A549 (cell line): ENCODE results near the gene ARRDC2. TPM values are rescaled to one million over a fixed set of nuclear protein-coding genes. Genes with fewer than 3 reads are reported as not detected.
A peak's percentile ranks its signal among the peaks of the same experiment; 100 is the strongest.

ENCODE experiments used
- ATAC-seq, 2 experiments: fragments of 200-7000 bp in 1 of 2; fragments of >200 bp in 1 of 2; cut with Nextera tagmentation in 1 of 2; cut with Tn5 transposase in 1 of 2; 3 replicates each; pipeline versions ENCODE4 v1.8.0 to v1.9.1; 2018 to 2020; ENCODE audit warnings: mild to moderate bottlenecking in 1 of 2, moderate library complexity in 1 of 2
- CTCF ChIA-PET: fragments of 300-600 bp; sonication (Branson Sonifier 250); formaldehyde crosslinking; extraction: SDS; loops from one replicate; lab custom pipeline; 2021; ENCODE audit warnings: antibody characterized with exemption, inconsistent platforms; lab: Yijun Ruan, JAX
- POLR2A ChIA-PET: fragments of 350-600 bp; formaldehyde crosslinking; extraction: SDS; loops from one replicate; lab custom pipeline; 2021; ENCODE audit warnings: antibody characterized with exemption, inconsistent platforms; lab: Yijun Ruan, JAX
- DNase-seq, 2 experiments: peaks; one replicate each; pipeline versions ENCODE4 v3.0.0 to v3.0.0-alpha.2; 2011 to 2016; ENCODE audit warnings: low read depth in 1 of 2, low spot score in 1 of 2
- FAIRE-seq: peaks from 2 replicates; lab custom pipeline; 2011; peaks lifted over from hg19 to GRCh38; lab: Jason Lieb, UNC
- H3K27ac ChIP-seq, 2 experiments: fragments of >200 bp; sonication (Bioruptor Twin); formaldehyde crosslinking; 3 replicates each; pipeline ENCODE4 v1.5.1; 2016 to 2017
- H3K4me1 ChIP-seq: fragments of >200 bp; sonication (Bioruptor Twin); formaldehyde crosslinking; 3 replicates; pipeline ENCODE4 v1.6.1; 2016
- H3K4me2 ChIP-seq: fragments of >200 bp; sonication (Bioruptor Twin); formaldehyde crosslinking; 3 replicates; pipeline ENCODE4 v1.6.1; 2016
- H3K4me3 ChIP-seq: fragments of >200 bp; sonication (Bioruptor Twin); formaldehyde crosslinking; 3 replicates; pipeline ENCODE4 v1.5.1; 2016
- H3K9me3 ChIP-seq: fragments of >200 bp; sonication (Bioruptor Twin); formaldehyde crosslinking; 3 replicates; pipeline ENCODE4 v1.6.1; 2016
- ATOH8 ChIP-seq: fragments of 250-450 bp; sonication (Bioruptor Pico); IDR thresholded peaks from 2 replicates; pipeline ENCODE4 v1.5.0; 2020; ENCODE audit warnings: low read depth, mild to moderate bottlenecking, moderate library complexity
- BHLHE40 ChIP-seq: IDR thresholded peaks from 2 replicates; pipeline ENCODE4 v1.6.1; 2012; ENCODE audit warnings: low read depth, low read length, inconsistent platforms
- CBX8 ChIP-seq: fragments of 200-600 bp; sonication (generic); IDR thresholded peaks from 2 replicates; pipeline ENCODE4 v1.6.1; 2016
- CEBPB ChIP-seq, 2 experiments: fragments of >200 bp in 1 of 2; sonication (Bioruptor Twin) in 1 of 2; formaldehyde crosslinking in 1 of 2; IDR thresholded peaks; 2 replicates each; pipeline ENCODE4 v1.6.1; 2012 to 2016
- CHD4 ChIP-seq: fragments of 200-600 bp; sonication (generic); IDR thresholded peaks from 2 replicates; pipeline ENCODE4 v1.6.1; 2016; ENCODE audit warnings: antibody characterized with exemption, mild to moderate bottlenecking, borderline replicate concordance
- EHMT2 ChIP-seq: fragments of 200-600 bp; sonication (generic); IDR thresholded peaks from 2 replicates; pipeline ENCODE4 v1.6.1; 2016; ENCODE audit warnings: antibody characterized with exemption, low read depth, mild to moderate bottlenecking, moderate library complexity
- ELK1 ChIP-seq: fragments of 150-350 bp; IDR thresholded peaks from 2 replicates; pipeline ENCODE4 v1.6.1; 2014; ENCODE audit warnings: low read depth, mild to moderate bottlenecking, low read length
- FOSB ChIP-seq: fragments of 250-450 bp; sonication (Bioruptor Pico); IDR thresholded peaks from 2 replicates; pipeline ENCODE4 v1.5.0; 2020; ENCODE audit warnings: mild to moderate bottlenecking, moderate library complexity
- FOSL2 ChIP-seq, 2 experiments: fragments of 450-650 bp in 1 of 2; fragments of >200 bp in 1 of 2; sonication (Bioruptor Twin) in 1 of 2; formaldehyde crosslinking; IDR thresholded peaks; 2 replicates each; pipeline versions ENCODE4 v1.5.0 to v1.6.1; 2016 to 2020; ENCODE audit warnings: mild to moderate bottlenecking in 1 of 2, moderate library complexity in 1 of 2
- HES2 ChIP-seq: fragments of >200 bp; sonication (Bioruptor Twin); formaldehyde crosslinking; IDR thresholded peaks from 2 replicates; pipeline ENCODE4 v1.6.1; 2016
- HEYL ChIP-seq: fragments of 250-450 bp; sonication (Bioruptor Pico); IDR thresholded peaks from 2 replicates; pipeline ENCODE4 v1.8.0; 2021; ENCODE audit warnings: mild to moderate bottlenecking, moderate library complexity
- HOXA7 ChIP-seq: fragments of 250-450 bp; sonication (Bioruptor Pico); IDR thresholded peaks from 2 replicates; pipeline ENCODE4 v1.5.0; 2020; ENCODE audit warnings: mild to moderate bottlenecking, moderate library complexity
- HOXB13 ChIP-seq: fragments of 250-450 bp; sonication (Bioruptor Pico); IDR thresholded peaks from 2 replicates; pipeline ENCODE4 v1.5.0; 2020; ENCODE audit warnings: low read depth, mild to moderate bottlenecking, moderate library complexity
- JUN ChIP-seq, 2 experiments: fragments of >200 bp; sonication (Bioruptor Twin); formaldehyde crosslinking; IDR thresholded peaks; 2 replicates in 1 of 2; 3 replicates in 1 of 2; pipeline ENCODE4 v1.6.1; 2016 to 2017
- KDM1A ChIP-seq: fragments of 200-600 bp; sonication (generic); IDR thresholded peaks from 2 replicates; pipeline ENCODE4 v1.6.1; 2016; ENCODE audit warnings: low read depth, mild to moderate bottlenecking
- MAFK ChIP-seq: fragments of 450-650 bp; IDR thresholded peaks from 2 replicates; pipeline ENCODE4 v1.6.1; 2014; ENCODE audit not compliant: partially characterized antibody
- MAZ ChIP-seq: fragments of 150-350 bp; IDR thresholded peaks from 2 replicates; pipeline ENCODE4 v1.6.1; 2014; ENCODE audit warnings: antibody characterized with exemption, low read depth, low read length, borderline replicate concordance
- NFE2L2 ChIP-seq: fragments of 150-350 bp; conservative IDR thresholded peaks from 2 replicates; pipeline ENCODE4 v1.6.1; 2014; ENCODE audit warnings: low read length
- NPAS2 ChIP-seq: fragments of 250-450 bp; sonication (Bioruptor Pico); IDR thresholded peaks from 2 replicates; pipeline ENCODE4 v1.8.0; 2022; ENCODE audit warnings: mild to moderate bottlenecking, moderate library complexity, borderline replicate concordance
- PHF8 ChIP-seq: fragments of 200-600 bp; sonication (generic); IDR thresholded peaks from 2 replicates; pipeline ENCODE4 v1.6.1; 2016; ENCODE audit warnings: low read depth, mild to moderate bottlenecking, antibody characterized with exemption, moderate library complexity, borderline replicate concordance
- POLR2AphosphoS2 ChIP-seq: conservative IDR thresholded peaks from 2 replicates; pipeline ENCODE4 v1.6.1; 2012; ENCODE audit warnings: low read length, improper control_type of control experiment, inconsistent platforms
- RAD21 ChIP-seq, 2 experiments: fragments of >200 bp in 1 of 2; sonication (Bioruptor Twin) in 1 of 2; formaldehyde crosslinking in 1 of 2; IDR thresholded peaks in 1 of 2; conservative IDR thresholded peaks in 1 of 2; 2 replicates in 1 of 2; 3 replicates in 1 of 2; pipeline ENCODE4 v1.6.1; 2012 to 2018; ENCODE audit warnings: inconsistent platforms in 1 of 2
- SREBF2 ChIP-seq: fragments of 450-650 bp; IDR thresholded peaks from 2 replicates; pipeline ENCODE4 v1.6.1; 2014; ENCODE audit warnings: mild to moderate bottlenecking, moderate library complexity
- TP53 ChIP-seq: fragments of 250-450 bp; sonication (Bioruptor Pico); IDR thresholded peaks from 2 replicates; pipeline ENCODE4 v1.5.0; 2021; ENCODE audit warnings: mild to moderate bottlenecking, moderate library complexity
- USF2 ChIP-seq: fragments of 450-650 bp; IDR thresholded peaks from 2 replicates; pipeline ENCODE4 v1.6.1; 2014; ENCODE audit warnings: antibody characterized with exemption
- WGBS: methylation state at CpG from one replicate; pipeline ENCODE4 v1.1.6; 2017; ENCODE audit errors: missing lambda C conversion rate; 5-methylcytosine and 5-hydroxymethylcytosine counted together
- polyA minus RNA-seq: library from RNA; depleted of rRNA, polyadenylated mRNA; stranded (reverse); fragments of >200 nt; gene quantifications from 2 replicates; pipeline ENCODE4 v1.2.3, GENCODE V29; 2011; rRNA and poly(A)+ RNA removed
- polyA plus RNA-seq, 4 experiments: library from polyadenylated mRNA; depleted of rRNA in 3 of 4; stranded (reverse); fragments of >200 nt; fragmentation: RNase III in 1 of 4; extraction: RNeasy Plus Mini Kit Qiagen cat#74134 plus additional on column Dnase treatment in 1 of 4; gene quantifications; 2 replicates in 3 of 4; 3 replicates in 1 of 4; pipeline ENCODE4 v1.2.3, GENCODE V29; 2011 to 2017

ARRDC2 gene
- polyA plus RNA-seq (2011; rRNA removed): 11.2 and 14.5 TPM in 2 replicates
- polyA plus RNA-seq (2012; cell fraction: cytosol; rRNA removed): 20.2 and 31.4 TPM in 2 replicates
- polyA plus RNA-seq (2012; cell fraction: nucleus; rRNA removed): 59.5 and 87.8 TPM in 2 replicates
- 14.8 to 15.2 TPM (median 15.0 TPM) in 3 replicates for polyA plus RNA-seq (2017; fragmentation: RNase III; extraction: RNeasy Plus Mini Kit Qiagen cat#74134 plus additional on column Dnase treatment)
- polyA minus RNA-seq: 5.6 and 7.9 TPM in 2 replicates

GRCh38 chr19:18007917-18008673 lies at the start of gene ARRDC2:
Gene ARRDC2, plus strand, starts transcription at chr19:18008170. Its CDS starts 141 bp downstream, at chr19:18008311.
- FAIRE-seq (no peak), DNase-seq (no peak), ATAC-seq (peak in 1 of 2 experiments; percentile 5; a peak in 1 of 6 replicates)
- peaks cover 31% of the 10 kb centered on the region for H3K4me1 ChIP-seq
- H3K4me3 ChIP-seq: no peak within 1 kb of the TSS
- H3K4me2 ChIP-seq: peak within 1 kb of the TSS; percentile 53
- POLR2A ChIA-PET: no interaction called here
- 96% methylated on average over 73 of the region's 92 CpGs for WGBS
- CTCF ChIA-PET: interaction anchor here (0.7 to 8.3 kb wide), 14 partner anchors 8 to 154 kb away, joined by 3 to 136 read pairs (median 4); no protein-coding TSS in a partner anchor
- peak within 1 kb of the TSS; percentile 62 to 76; a peak in 5 of 6 replicates for H3K27ac ChIP-seq
- TF ChIP-seq HOXB13 (CRISPR knock-in tag) (no peak), FOSB (CRISPR knock-in tag) (no peak), CBX8 (no peak), ATOH8 (CRISPR knock-in tag) (no peak), POLR2AphosphoS2 (no peak), RAD21 (conservative IDR thresholded peaks at IDR 0.05 in 1 of 2, IDR thresholded peaks at IDR 0.05 in 1 of 2) (no peak), TP53 (CRISPR knock-in tag) (no peak), MAFK (no peak), ELK1 (no peak), CHD4 (no peak), FOSL2 (IDR thresholded peaks at IDR 0.05) (no peak), FOSL2 (CRISPR knock-in tag; IDR thresholded peaks at IDR 0.05) (no peak), USF2 (no peak), PHF8 (no peak)
- no peaks in the 10 kb centered on the region for H3K9me3 ChIP-seq

GRCh38 chr19:17963936-17964691 lies 43.9 kb upstream of the ARRDC2 start:
- Histone ChIP-seq H3K4me1 (peaks cover 3% of the 10 kb centered on the region; the same call in 1 of the 3 replicates), H3K4me3 (no peak overlapping the region), H3K4me2 (no peak overlapping the region), H3K9me3 (no peaks in the 10 kb centered on the region), H3K27ac (no peak overlapping the region)
- ATAC-seq: no peak
- DNase-seq: no peak
- CTCF ChIA-PET: interaction anchor here (0.8 to 2.3 kb wide), 4 partner anchors 19 to 33 kb away, joined by 3 to 8 read pairs (median 4); no protein-coding TSS in a partner anchor
- no peak for FAIRE-seq
- POLR2A ChIA-PET: no interaction called here
- TF ChIP-seq EHMT2 (no peak), HES2 (no peak), KDM1A (no peak), MAZ (no peak), SREBF2 (no peak), NPAS2 (no peak), BHLHE40 (no peak), HOXA7 (CRISPR knock-in tag) (no peak), NFE2L2 (no peak), TP53 (CRISPR knock-in tag) (no peak), JUN (IDR thresholded peaks at IDR 0.05) (no peak), CEBPB (IDR thresholded peaks at IDR 0.05) (no peak), FOSB (CRISPR knock-in tag) (no peak), RAD21 (conservative IDR thresholded peaks at IDR 0.05 in 1 of 2, IDR thresholded peaks at IDR 0.05 in 1 of 2) (no peak), HEYL (CRISPR knock-in tag) (no peak)
- WGBS: 64% methylated on average over 11 of the region's 13 CpGs
